Heart left ventricle (tissue), 13 donors: Measurements from ENCODE around the gene OR5AR1.

Experiments
- POLR2A ChIP-seq, 2 donors: fragments of 450-650 bp; IDR thresholded peaks; one replicate each; pipeline ENCODE4 v1.6.1; 2017; ENCODE audit warnings: antibody characterized with exemption in 2 of 2, mild to moderate bottlenecking in 2 of 2, moderate library complexity in 2 of 2
- TF ChIP-seq, protein P1 (sequence below), 12 donors: fragments of 200-600 bp; sonication (generic) in 4 of 12; IDR thresholded peaks; one replicate each; pipeline versions ENCODE4 v1.5.0 to v1.8.0; 2018 to 2022; ENCODE audit warnings: antibody characterized with exemption in 12 of 12, mild to moderate bottlenecking in 5 of 12
- donor health status: ischemic (EF 13 %, LVEDD 7.1; RV severe dilation, severe dysfunction).
- donor health status: DM: no; HTN: yes; CAD: no.
- donor health status: DM: no; HTN: no; CAD: no.
- donor health status: ischemic (EF 25% LVEDD 6.9; RV normal size, moderate dysfunction).
- donor health status: ischemic (EF 25% LVEDD 5.7; RV mildly dilated, moderate dysfunction).
- donor health status: ischemic (EF 35%, LVEDD 5.7; RV mildly dilated, moderate dysfunction).
- donor health status: nonischemic (EF 11% LVEDD 7.7; RV severe dilation, severe dysfunction).
- donor health status: DM: yes; HTN: yes; CAD: no.
- donor health status: PGD.
- donor health status: ischemic (EF 29% LVEDD 5.4; RV normal size, mild dysfunction).
- donor health status: nonischemic (EF 23%, LVEDD 6.1; RV moderate dilation, normal function).

DNA sequence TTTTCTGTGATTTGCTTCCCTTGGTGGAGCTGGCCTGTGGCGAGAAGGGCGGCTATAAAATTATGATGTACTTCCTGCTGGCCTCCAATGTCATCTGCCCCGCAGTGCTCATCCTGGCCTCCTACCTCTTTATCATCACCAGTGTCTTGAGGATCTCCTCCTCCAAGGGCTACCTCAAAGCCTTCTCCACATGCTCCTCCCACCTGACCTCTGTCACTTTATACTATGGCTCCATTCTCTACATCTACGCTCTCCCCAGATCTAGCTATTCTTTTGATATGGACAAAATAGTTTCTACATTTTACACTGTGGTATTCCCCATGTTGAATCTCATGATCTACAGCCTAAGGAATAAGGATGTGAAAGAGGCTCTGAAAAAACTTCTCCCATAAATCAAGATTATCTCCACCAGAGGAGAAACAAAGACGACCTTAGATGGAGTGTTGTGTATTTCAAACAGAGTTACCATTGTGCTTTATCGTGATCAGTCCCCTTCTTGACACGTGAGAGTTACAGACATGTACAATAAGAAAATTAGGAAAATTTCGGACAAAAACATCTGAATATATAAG is 37.5 kb downstream of the OR5AR1 start:
- TF ChIP-seq, protein P1, sequence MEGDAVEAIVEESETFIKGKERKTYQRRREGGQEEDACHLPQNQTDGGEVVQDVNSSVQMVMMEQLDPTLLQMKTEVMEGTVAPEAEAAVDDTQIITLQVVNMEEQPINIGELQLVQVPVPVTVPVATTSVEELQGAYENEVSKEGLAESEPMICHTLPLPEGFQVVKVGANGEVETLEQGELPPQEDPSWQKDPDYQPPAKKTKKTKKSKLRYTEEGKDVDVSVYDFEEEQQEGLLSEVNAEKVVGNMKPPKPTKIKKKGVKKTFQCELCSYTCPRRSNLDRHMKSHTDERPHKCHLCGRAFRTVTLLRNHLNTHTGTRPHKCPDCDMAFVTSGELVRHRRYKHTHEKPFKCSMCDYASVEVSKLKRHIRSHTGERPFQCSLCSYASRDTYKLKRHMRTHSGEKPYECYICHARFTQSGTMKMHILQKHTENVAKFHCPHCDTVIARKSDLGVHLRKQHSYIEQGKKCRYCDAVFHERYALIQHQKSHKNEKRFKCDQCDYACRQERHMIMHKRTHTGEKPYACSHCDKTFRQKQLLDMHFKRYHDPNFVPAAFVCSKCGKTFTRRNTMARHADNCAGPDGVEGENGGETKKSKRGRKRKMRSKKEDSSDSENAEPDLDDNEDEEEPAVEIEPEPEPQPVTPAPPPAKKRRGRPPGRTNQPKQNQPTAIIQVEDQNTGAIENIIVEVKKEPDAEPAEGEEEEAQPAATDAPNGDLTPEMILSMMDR (IDR thresholded peaks at IDR 0.05): no peak
- TF ChIP-seq POLR2A (IDR thresholded peaks at IDR 0.05): no peak
